ENCODE results near the gene VAMP8. TPM values are rescaled to one million over a fixed set of nuclear protein-coding genes. Genes with fewer than 3 reads are reported as not detected.

The VAMP8 gene
- total RNA-seq, 2 donors from 2014 or later: 80.4 to 146 TPM

- H3K4me3 ChIP-seq (ENCODE audit: low read length): no peak overlapping the region
- no peak overlapping the region for H3K27ac ChIP-seq (ENCODE audit: low read depth, low read length)
- no peak overlapping the region for H3K9ac ChIP-seq (ENCODE audit: extremely low read depth, low read length, poor library complexity, severe bottlenecking)
- Mint-ChIP-seq H3K4me1 (peaks cover 24% of the 10 kb centered on the region), H3K27ac (no peak overlapping the region), H3K27me3 (ENCODE audit: insufficient read depth) (peaks cover 2% of the 10 kb centered on the region), H3K4me3 (no peak overlapping the region), H3K36me3 (ENCODE audit: low read depth) (peaks cover 23% of the 10 kb centered on the region), H3K9me3 (no peaks in the 10 kb centered on the region)
- WGBS, 2 experiments (ENCODE audit: insufficient coverage in 1 of 2, insufficient read length in 1 of 2): 89% methylated on average over 1 of the region's 1 CpG; no CpG with 5 or more reads in 1 of the 2 experiments
- no peak for TF ChIP-seq CTCF (conservative IDR thresholded peaks at IDR 0.05)
- H3K9me3 ChIP-seq (ENCODE audit: control insufficient read depth, low read length): no peaks in the 10 kb centered on the region
- peaks cover 40% of the 10 kb centered on the region for H3K36me3 ChIP-seq (ENCODE audit: control insufficient read depth, insufficient read depth, low read length)
- H3K27me3 ChIP-seq (ENCODE audit: control insufficient read depth, insufficient read depth, low read length, poor library complexity, severe bottlenecking): no peaks in the 10 kb centered on the region
- peaks cover 3% of the 10 kb centered on the region for H3K4me1 ChIP-seq (ENCODE audit: control insufficient read depth, insufficient read depth, low read length)
- DNase-seq: no peak
These were observed 8.4 kb downstream of the VAMP8 start for GRCh38 chr2:85585781-85586105.

- Mint-ChIP-seq H3K27ac (no peak overlapping the region), H3K9me3 (no peaks in the 10 kb centered on the region), H3K36me3 (ENCODE audit: low read depth) (peaks cover 8% of the 10 kb centered on the region), H3K4me3 (no peak overlapping the region), H3K4me1 (peaks cover 22% of the 10 kb centered on the region), H3K27me3 (ENCODE audit: insufficient read depth) (peaks cover 2% of the 10 kb centered on the region)
- Histone ChIP-seq H3K4me3 (ENCODE audit: low read length) (no peak overlapping the region), H3K4me1 (ENCODE audit: control insufficient read depth, insufficient read depth, low read length) (peaks cover 3% of the 10 kb centered on the region), H3K27me3 (ENCODE audit: control insufficient read depth, insufficient read depth, low read length, poor library complexity, severe bottlenecking) (no peaks in the 10 kb centered on the region), H3K36me3 (ENCODE audit: control insufficient read depth, insufficient read depth, low read length) (peaks cover 15% of the 10 kb centered on the region), H3K9ac (ENCODE audit: extremely low read depth, low read length, poor library complexity, severe bottlenecking) (no peak overlapping the region), H3K9me3 (ENCODE audit: control insufficient read depth, low read length) (no peaks in the 10 kb centered on the region), H3K27ac (ENCODE audit: low read depth, low read length) (no peak overlapping the region)
- 78 to 87% methylated on average over 3 to 4 of the region's 4 CpGs for WGBS, 2 experiments (ENCODE audit: insufficient coverage in 1 of 2, insufficient read length in 1 of 2)
- DNase-seq: no peak
- TF ChIP-seq CTCF (conservative IDR thresholded peaks at IDR 0.05): no peak
These were observed 10.8 kb downstream of the VAMP8 start for GRCh38 chr2:85588236-85588635.

- 87 to 100% methylated on average over 2 to 4 of the region's 4 CpGs for WGBS, 2 experiments (ENCODE audit: insufficient coverage in 1 of 2, insufficient read length in 1 of 2)
- peaks cover 3% of the 10 kb centered on the region for H3K4me1 ChIP-seq (ENCODE audit: control insufficient read depth, insufficient read depth, low read length)
- no peak overlapping the region for H3K4me3 Mint-ChIP-seq
- peaks cover under 1% of the 10 kb centered on the region for H3K27me3 Mint-ChIP-seq (ENCODE audit: insufficient read depth)
- no peak overlapping the region for H3K27ac ChIP-seq (ENCODE audit: low read depth, low read length)
- H3K27me3 ChIP-seq (ENCODE audit: control insufficient read depth, insufficient read depth, low read length, poor library complexity, severe bottlenecking): no peaks in the 10 kb centered on the region
- peaks cover 22% of the 10 kb centered on the region for H3K4me1 Mint-ChIP-seq
- H3K4me3 ChIP-seq (ENCODE audit: low read length): no peak overlapping the region
- H3K9me3 ChIP-seq (ENCODE audit: control insufficient read depth, low read length): no peaks in the 10 kb centered on the region
- H3K9ac ChIP-seq (ENCODE audit: extremely low read depth, low read length, poor library complexity, severe bottlenecking): no peak overlapping the region
- no peak for TF ChIP-seq CTCF (conservative IDR thresholded peaks at IDR 0.05)
- peaks cover 4% of the 10 kb centered on the region for H3K36me3 Mint-ChIP-seq (ENCODE audit: low read depth)
- peaks cover 12% of the 10 kb centered on the region for H3K36me3 ChIP-seq (ENCODE audit: control insufficient read depth, insufficient read depth, low read length)
- no peak overlapping the region for H3K27ac Mint-ChIP-seq
- no peaks in the 10 kb centered on the region for H3K9me3 Mint-ChIP-seq
- DNase-seq: no peak
These were observed 11.3 kb downstream of the VAMP8 start for GRCh38 chr2:85588645-85589044.

All from endodermal cell (in vitro differentiated cells).